Measurements from ENCODE around the gene TNFRSF6B. TPM values are rescaled to one million over a fixed set of nuclear protein-coding genes. Genes with fewer than 3 reads are reported as not detected.

Gene TNFRSF6B
- total RNA-seq, 1 experiment from 2014 or later: not detected

GRCh38 chr20:63739130-63740069 is 42.9 kb downstream of the TNFRSF6B start, which contains the start of gene SLC2A4RG:
Gene SLC2A4RG (plus strand): TSS chr20:63739776. CDS start chr20:63739913, 137 bp downstream.
- peaks cover 45% of the 10 kb centered on the region for H3K4me1 ChIP-seq (ENCODE audit: control insufficient read depth, insufficient read depth, low read length)
- POLR2A ChIA-PET: no interaction called here
- ATAC-seq: peak; percentile 77
- H3K9me3 ChIP-seq (ENCODE audit: control insufficient read depth, insufficient read depth, low read depth, low read length): no peaks in the 10 kb centered on the region
- peak within 1 kb of the TSS; percentile 77 for H3K27ac ChIP-seq (ENCODE audit: low read length)
- CTCF ChIA-PET: interaction anchor here (0.6 kb wide), 1 partner anchor 1200 kb away, joined by 4 read pairs; no protein-coding TSS in a partner anchor
- H3K27me3 ChIP-seq (ENCODE audit: control insufficient read depth, insufficient read depth, low read length): no peaks in the 10 kb centered on the region
- BruUV-seq (replicated peaks): no TSS peak
- TF ChIP-seq TCF7L2 (IDR thresholded peaks at IDR 0.05; ENCODE audit: low read depth, low read length): no peak
- TF ChIP-seq, protein P1, sequence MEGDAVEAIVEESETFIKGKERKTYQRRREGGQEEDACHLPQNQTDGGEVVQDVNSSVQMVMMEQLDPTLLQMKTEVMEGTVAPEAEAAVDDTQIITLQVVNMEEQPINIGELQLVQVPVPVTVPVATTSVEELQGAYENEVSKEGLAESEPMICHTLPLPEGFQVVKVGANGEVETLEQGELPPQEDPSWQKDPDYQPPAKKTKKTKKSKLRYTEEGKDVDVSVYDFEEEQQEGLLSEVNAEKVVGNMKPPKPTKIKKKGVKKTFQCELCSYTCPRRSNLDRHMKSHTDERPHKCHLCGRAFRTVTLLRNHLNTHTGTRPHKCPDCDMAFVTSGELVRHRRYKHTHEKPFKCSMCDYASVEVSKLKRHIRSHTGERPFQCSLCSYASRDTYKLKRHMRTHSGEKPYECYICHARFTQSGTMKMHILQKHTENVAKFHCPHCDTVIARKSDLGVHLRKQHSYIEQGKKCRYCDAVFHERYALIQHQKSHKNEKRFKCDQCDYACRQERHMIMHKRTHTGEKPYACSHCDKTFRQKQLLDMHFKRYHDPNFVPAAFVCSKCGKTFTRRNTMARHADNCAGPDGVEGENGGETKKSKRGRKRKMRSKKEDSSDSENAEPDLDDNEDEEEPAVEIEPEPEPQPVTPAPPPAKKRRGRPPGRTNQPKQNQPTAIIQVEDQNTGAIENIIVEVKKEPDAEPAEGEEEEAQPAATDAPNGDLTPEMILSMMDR (IDR thresholded peaks at IDR 0.05): no peak
- TF ChIP-seq POLR2AphosphoS5 (IDR thresholded peaks at IDR 0.05; ENCODE audit: low read depth, low read length): no peak
- peak; percentile 19; the same call in 1 of the 2 replicates for TF ChIP-seq SIN3A (IDR thresholded peaks at IDR 0.05; ENCODE audit: borderline replicate concordance, insufficient read depth, low read depth, low read length)
- TF ChIP-seq, protein P2, sequence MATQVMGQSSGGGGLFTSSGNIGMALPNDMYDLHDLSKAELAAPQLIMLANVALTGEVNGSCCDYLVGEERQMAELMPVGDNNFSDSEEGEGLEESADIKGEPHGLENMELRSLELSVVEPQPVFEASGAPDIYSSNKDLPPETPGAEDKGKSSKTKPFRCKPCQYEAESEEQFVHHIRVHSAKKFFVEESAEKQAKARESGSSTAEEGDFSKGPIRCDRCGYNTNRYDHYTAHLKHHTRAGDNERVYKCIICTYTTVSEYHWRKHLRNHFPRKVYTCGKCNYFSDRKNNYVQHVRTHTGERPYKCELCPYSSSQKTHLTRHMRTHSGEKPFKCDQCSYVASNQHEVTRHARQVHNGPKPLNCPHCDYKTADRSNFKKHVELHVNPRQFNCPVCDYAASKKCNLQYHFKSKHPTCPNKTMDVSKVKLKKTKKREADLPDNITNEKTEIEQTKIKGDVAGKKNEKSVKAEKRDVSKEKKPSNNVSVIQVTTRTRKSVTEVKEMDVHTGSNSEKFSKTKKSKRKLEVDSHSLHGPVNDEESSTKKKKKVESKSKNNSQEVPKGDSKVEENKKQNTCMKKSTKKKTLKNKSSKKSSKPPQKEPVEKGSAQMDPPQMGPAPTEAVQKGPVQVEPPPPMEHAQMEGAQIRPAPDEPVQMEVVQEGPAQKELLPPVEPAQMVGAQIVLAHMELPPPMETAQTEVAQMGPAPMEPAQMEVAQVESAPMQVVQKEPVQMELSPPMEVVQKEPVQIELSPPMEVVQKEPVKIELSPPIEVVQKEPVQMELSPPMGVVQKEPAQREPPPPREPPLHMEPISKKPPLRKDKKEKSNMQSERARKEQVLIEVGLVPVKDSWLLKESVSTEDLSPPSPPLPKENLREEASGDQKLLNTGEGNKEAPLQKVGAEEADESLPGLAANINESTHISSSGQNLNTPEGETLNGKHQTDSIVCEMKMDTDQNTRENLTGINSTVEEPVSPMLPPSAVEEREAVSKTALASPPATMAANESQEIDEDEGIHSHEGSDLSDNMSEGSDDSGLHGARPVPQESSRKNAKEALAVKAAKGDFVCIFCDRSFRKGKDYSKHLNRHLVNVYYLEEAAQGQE (IDR thresholded peaks at IDR 0.05; ENCODE audit: insufficient read depth in 1 of 2, low read depth in 2 of 2, low read length in 1 of 2): no peak
- no peak for DNase-seq (ENCODE audit: low read depth, low spot score)
- intact Hi-C loops (cut with micrococcal nuclease; ENCODE audit: unreplicated experiment) (no loop called here), in situ Hi-C loops (cut with HindIII; ENCODE audit: low pct_unique_long_range_greater_than_20kb, low sequenced_read_pairs) (no loop called here)
- H3K4me3 ChIP-seq (ENCODE audit: low read depth in 2 of 2, low read length in 2 of 2): peak within 1 kb of the TSS; percentile 63 to 66
- H3K36me3 ChIP-seq (ENCODE audit: control insufficient read depth, insufficient read depth, low read length): no peaks in the 10 kb centered on the region; the same call in 1 of the 2 replicates

GRCh38 chr20:63740070-63740626 is 43.7 kb downstream of the TNFRSF6B start:
- Histone ChIP-seq H3K9me3 (ENCODE audit: control insufficient read depth, insufficient read depth, low read depth, low read length) (no peaks in the 10 kb centered on the region), H3K4me3 (ENCODE audit: low read depth in 2 of 2, low read length in 2 of 2) (peak overlapping the region; percentile 63 to 66), H3K36me3 (ENCODE audit: control insufficient read depth, insufficient read depth, low read length) (no peaks in the 10 kb centered on the region; the same call in 1 of the 2 replicates), H3K4me1 (ENCODE audit: control insufficient read depth, insufficient read depth, low read length) (peaks cover 43% of the 10 kb centered on the region), H3K27me3 (ENCODE audit: control insufficient read depth, insufficient read depth, low read length) (no peaks in the 10 kb centered on the region), H3K27ac (ENCODE audit: low read length) (peak overlapping the region; percentile 77)
- intact Hi-C loops (cut with micrococcal nuclease; ENCODE audit: unreplicated experiment): no loop called here
- ChIA-PET POLR2A (interaction anchor here (0.5 kb wide), 2 partner anchors 15 to 21 kb away, joined by 3 read pairs; no protein-coding TSS in a partner anchor), CTCF (interaction anchor here (0.5 kb wide), 1 partner anchor 125 kb away, joined by 3 read pairs; no protein-coding TSS in a partner anchor)
- ATAC-seq: peak; percentile 8
- no TSS peak for BruUV-seq (replicated peaks)
- DNase-seq (ENCODE audit: low read depth, low spot score): no peak
- in situ Hi-C loops (cut with HindIII; ENCODE audit: low pct_unique_long_range_greater_than_20kb, low sequenced_read_pairs): no loop called here
- TF ChIP-seq POLR2AphosphoS5 (IDR thresholded peaks at IDR 0.05; ENCODE audit: low read depth, low read length): no peak
- TF ChIP-seq, protein P2 (IDR thresholded peaks at IDR 0.05; ENCODE audit: insufficient read depth in 1 of 2, low read depth in 2 of 2, low read length in 1 of 2): no peak
- TF ChIP-seq, protein P1 (IDR thresholded peaks at IDR 0.05): no peak
- TF ChIP-seq TCF7L2 (IDR thresholded peaks at IDR 0.05; ENCODE audit: low read depth, low read length): no peak
- TF ChIP-seq SIN3A (IDR thresholded peaks at IDR 0.05; ENCODE audit: borderline replicate concordance, insufficient read depth, low read depth, low read length): no peak

Data from Panc1 (cell line).